PC-9 (cell line): Measurements from ENCODE around the gene CHML. TPM values are rescaled to one million over a fixed set of nuclear protein-coding genes. Genes with fewer than 3 reads are reported as not detected.

Source experiments
- Bru-seq: library from RNA; stranded (reverse); fragments of 400-500 nt; gene quantifications from one replicate; lab custom pipeline; 2021; lab: Mats Ljungman, UMichigan
- BruChase-seq, 2 experiments: library from RNA; stranded (reverse); fragments of 400-500 nt; gene quantifications; one replicate each; lab custom pipeline; 2021; lab: Mats Ljungman, UMichigan
- BruUV-seq: library from RNA; stranded (reverse); fragments of 400-500 nt; replicated peaks from 2 replicates; lab custom pipeline; 2021; lab: Mats Ljungman, UMichigan
- CTCF ChIA-PET: fragments of 300-600 bp; sonication (Branson Sonifier 250); formaldehyde crosslinking; loops from one replicate; lab custom pipeline; 2022; ENCODE audit warnings: antibody characterized with exemption; lab: Charles Lee
- POLR2A ChIA-PET: fragments of 300-600 bp; sonication (Branson Sonifier 250); formaldehyde crosslinking; loops from one replicate; lab custom pipeline; 2022; ENCODE audit warnings: antibody characterized with exemption; ENCODE audit not compliant: unreplicated experiment; lab: Charles Lee
- DNase-seq, 2 experiments: peaks; one replicate each; pipeline versions ENCODE4 v3.0.0 to v3.0.0-alpha.2; 2015 to 2022; ENCODE audit warnings: mixed read lengths in 1 of 2
- H2AFZ ChIP-seq: fragments of 200-600 bp; sonication (generic); 2 replicates; pipeline ENCODE4 v1.8.1; 2017; ENCODE audit warnings: antibody characterized with exemption
- H3F3A ChIP-seq: fragments of 200-600 bp; sonication (generic); 2 replicates; pipeline ENCODE4 v1.8.1; 2017; ENCODE audit warnings: antibody characterized with exemption, mild to moderate bottlenecking, low read depth; ENCODE audit not compliant: insufficient read depth
- H3K27ac ChIP-seq: fragments of 200-600 bp; sonication (generic); 2 replicates; pipeline ENCODE4 v1.6.1; 2016; ENCODE audit warnings: mixed run types
- H3K27me3 ChIP-seq: fragments of 200-600 bp; sonication (generic); 2 replicates; pipeline ENCODE4 v1.6.1; 2016; ENCODE audit warnings: low read depth, mixed run types; ENCODE audit not compliant: insufficient read depth
- H3K36me3 ChIP-seq: fragments of 200-600 bp; sonication (generic); 2 replicates; pipeline ENCODE4 v1.6.1; 2016; ENCODE audit warnings: low read depth, mixed run types
- H3K4me1 ChIP-seq: fragments of 200-600 bp; sonication (generic); replicated peaks from 2 replicates; pipeline ENCODE4 v1.6.1; 2016; ENCODE audit warnings: mixed run types; ENCODE audit not compliant: insufficient read depth
- H3K4me2 ChIP-seq: fragments of 200-600 bp; sonication (generic); 2 replicates; pipeline ENCODE4 v1.6.1; 2017; ENCODE audit warnings: mixed run types
- H3K4me3 ChIP-seq: fragments of 200-600 bp; sonication (generic); 2 replicates; pipeline ENCODE4 v1.6.1; 2016; ENCODE audit warnings: mixed run types
- H3K79me2 ChIP-seq: fragments of 200-600 bp; sonication (generic); 2 replicates; pipeline ENCODE4 v1.6.1; 2017; ENCODE audit warnings: low read depth, mixed run types
- H3K9me2 ChIP-seq: fragments of 200-600 bp; sonication (generic); 2 replicates; pipeline ENCODE4 v1.8.1; 2017; ENCODE audit warnings: mild to moderate bottlenecking; ENCODE audit not compliant: insufficient read depth
- H3K9me3 ChIP-seq: fragments of 200-600 bp; sonication (generic); 2 replicates; pipeline ENCODE4 v1.8.1; 2016; ENCODE audit warnings: low read depth; ENCODE audit not compliant: insufficient read depth
- H4K20me1 ChIP-seq: fragments of 200-600 bp; sonication (generic); 2 replicates; pipeline ENCODE4 v1.8.1; 2017; ENCODE audit not compliant: insufficient read depth
- EZH2 ChIP-seq: fragments of 200-600 bp; sonication (generic); IDR thresholded peaks from 2 replicates; pipeline ENCODE4 v1.8.0; 2017; ENCODE audit warnings: antibody characterized with exemption, low read depth
- intact Hi-C: fragments of 100-400 bp; cut with micrococcal nuclease; formaldehyde crosslinking; loops from one replicate; pipeline ENCODE4 v1.10.0; 2022; ENCODE audit not compliant: unreplicated experiment
- long read RNA-seq: library from polyadenylated mRNA; stranded (forward); transcript quantifications from one replicate; pipeline ENCODE4 v2.0.0, GENCODE V29; 2022
- total RNA-seq: library from RNA; stranded (reverse); gene quantifications from 2 replicates; pipeline ENCODE4 v1.2.3, GENCODE V29; 2021
- TF ChIP-seq, protein P1 (sequence below): fragments of 200-600 bp; sonication (generic); conservative IDR thresholded peaks from 2 replicates; pipeline ENCODE4 v1.6.1; 2017; ENCODE audit warnings: mixed run types, antibody characterized with exemption, mild to moderate bottlenecking, moderate library complexity

The CHML gene
- total RNA-seq (34.6 and 47.8 TPM in 2 replicates), Bru-seq, nascent RNA (percentile 98 among the genes with signal in this experiment), BruChase-seq, experiment 1, labeled RNA remaining after a 2-hour chase (percentile 99 among the genes with signal in this experiment), BruChase-seq, experiment 2, labeled RNA remaining after a 6-hour chase (percentile 99 among the genes with signal in this experiment)
- long read RNA-seq, full-length matches to known transcripts, result 8 of 10 reads
- long read RNA-seq, partial matches to known transcripts, result 0 of 10 reads
- long read RNA-seq, other reads (novel, unspliced or antisense), result 2 of 10 reads

DNA sequence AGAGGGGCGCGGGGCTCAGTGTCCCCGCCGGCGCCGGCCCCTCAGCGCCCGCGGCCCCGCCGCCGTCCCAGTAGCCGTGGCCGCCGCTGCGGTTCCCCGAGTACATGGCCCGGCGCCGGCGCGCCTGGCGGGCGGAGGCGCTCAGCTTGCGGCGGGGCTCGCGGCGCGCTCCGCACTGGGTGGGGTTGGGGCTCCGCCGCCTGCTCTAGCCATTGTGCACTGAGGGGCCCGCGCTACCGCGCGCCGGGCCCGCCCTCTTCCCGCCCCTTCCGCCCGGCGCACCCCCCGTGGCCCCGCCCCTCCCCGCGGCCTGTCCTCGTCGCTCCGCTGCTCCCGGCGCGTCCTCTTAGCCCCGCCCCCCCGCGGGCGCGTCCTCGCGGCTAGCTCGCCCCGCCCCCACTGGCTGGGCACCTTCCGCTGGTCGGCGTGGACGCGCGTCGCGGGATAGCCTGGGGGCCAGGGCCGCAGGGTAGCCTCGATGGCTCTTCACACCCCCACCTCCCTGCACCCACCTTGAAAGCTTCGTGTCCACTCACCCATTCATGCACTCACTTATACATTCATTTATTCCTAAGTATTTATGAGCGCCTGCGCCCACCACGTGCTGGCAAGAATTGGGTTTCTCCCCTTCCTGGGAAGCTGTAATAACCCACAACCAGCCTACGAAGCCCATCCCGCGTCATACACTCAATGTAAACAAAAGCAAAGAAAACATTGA lies at the start of gene CHML, which contains the start of gene OPN3:
Gene CHML, minus strand, starts transcription at position 221 of the 718 bp plus-strand sequence. CDS start 4,603 bp downstream, outside the sequence.
Gene OPN3, minus strand, starts transcription at position 221 of the 718 bp plus-strand sequence. Its CDS starts 115 bp downstream, at position 106.
- DNase-seq, result peak; percentile 70 to 93
- H3K4me2 ChIP-seq, result peak within 1 kb of the TSS; percentile 100
- no peaks in the 10 kb centered on the region for H4K20me1 ChIP-seq
- peaks cover 46% of the 10 kb centered on the region for H3K4me1 ChIP-seq
- H3K27ac ChIP-seq, result peak within 1 kb of the TSS; percentile 86
- H3K79me2 ChIP-seq, result peaks cover 42% of the 10 kb centered on the region
- POLR2A ChIA-PET, result interaction anchor here (0.6 to 1.7 kb wide), 7 partner anchors 30 to 874 kb away, joined by 5 to 23 read pairs (median 13); no protein-coding TSS in a partner anchor
- no peaks in the 10 kb centered on the region for H3K27me3 ChIP-seq
- H3K9me3 ChIP-seq, result peaks cover 3% of the 10 kb centered on the region; the same call in 1 of the 2 replicates
- H2AFZ ChIP-seq, result peak within 1 kb of the TSS; percentile 84
- no peaks in the 10 kb centered on the region for H3K9me2 ChIP-seq
- peak within 1 kb of the TSS; percentile 78 for H3K4me3 ChIP-seq
- CTCF ChIA-PET, result interaction anchor here (0.5 to 0.7 kb wide), 2 partner anchors 123 to 154 kb away, joined by 3 to 8 read pairs; no protein-coding TSS in a partner anchor
- H3F3A ChIP-seq, result peaks cover 37% of the 10 kb centered on the region
- TF ChIP-seq EZH2, result no peak
- TF ChIP-seq, protein P1, sequence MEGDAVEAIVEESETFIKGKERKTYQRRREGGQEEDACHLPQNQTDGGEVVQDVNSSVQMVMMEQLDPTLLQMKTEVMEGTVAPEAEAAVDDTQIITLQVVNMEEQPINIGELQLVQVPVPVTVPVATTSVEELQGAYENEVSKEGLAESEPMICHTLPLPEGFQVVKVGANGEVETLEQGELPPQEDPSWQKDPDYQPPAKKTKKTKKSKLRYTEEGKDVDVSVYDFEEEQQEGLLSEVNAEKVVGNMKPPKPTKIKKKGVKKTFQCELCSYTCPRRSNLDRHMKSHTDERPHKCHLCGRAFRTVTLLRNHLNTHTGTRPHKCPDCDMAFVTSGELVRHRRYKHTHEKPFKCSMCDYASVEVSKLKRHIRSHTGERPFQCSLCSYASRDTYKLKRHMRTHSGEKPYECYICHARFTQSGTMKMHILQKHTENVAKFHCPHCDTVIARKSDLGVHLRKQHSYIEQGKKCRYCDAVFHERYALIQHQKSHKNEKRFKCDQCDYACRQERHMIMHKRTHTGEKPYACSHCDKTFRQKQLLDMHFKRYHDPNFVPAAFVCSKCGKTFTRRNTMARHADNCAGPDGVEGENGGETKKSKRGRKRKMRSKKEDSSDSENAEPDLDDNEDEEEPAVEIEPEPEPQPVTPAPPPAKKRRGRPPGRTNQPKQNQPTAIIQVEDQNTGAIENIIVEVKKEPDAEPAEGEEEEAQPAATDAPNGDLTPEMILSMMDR, result no peak
- intact Hi-C loops, result loop anchor here (1.0 to 2.0 kb wide), 3 partner anchors 67 to 364 kb away; no protein-coding TSS in a partner anchor
- peaks cover 20% of the 10 kb centered on the region for H3K36me3 ChIP-seq
- no TSS peak for BruUV-seq

GRCh38 chr1:241688940-241689368 lies 48.8 kb upstream of the CHML start:
- Histone ChIP-seq H3K4me3 (0 out of 2 replicates have a peak overlapping the region, but pooled peaks have one; percentile 12), H3K9me2 (no peaks in the 10 kb centered on the region), H3K36me3 (no peaks in the 10 kb centered on the region), H3K27me3 (no peaks in the 10 kb centered on the region), H3K4me1 (peaks cover 17% of the 10 kb centered on the region), H3K9me3 (no peaks in the 10 kb centered on the region; the same call in 1 of the 2 replicates), H2AFZ (peak overlapping the region; percentile 63), H3F3A (peaks cover 10% of the 10 kb centered on the region; the same call in 1 of the 2 replicates), H3K27ac (peak overlapping the region; percentile 71), H4K20me1 (no peaks in the 10 kb centered on the region), H3K4me2 (peak overlapping the region; percentile 43), H3K79me2 (no peaks in the 10 kb centered on the region)
- peak; percentile 34 to 84 for DNase-seq
- POLR2A ChIA-PET, result interaction anchor here (0.6 to 0.7 kb wide), 3 partner anchors 47 to 149 kb away, joined by 3 to 10 read pairs (median 5); no protein-coding TSS in a partner anchor
- intact Hi-C loops, result no loop called here
- no peak for TF ChIP-seq EZH2
- TF ChIP-seq, protein P1, result no peak
- CTCF ChIA-PET, result no interaction called here
- BruUV-seq, result no TSS peak

GRCh38 chr1:241684108-241684507 lies 43.9 kb upstream of the CHML start:
- H3K4me1 ChIP-seq, result peaks cover 12% of the 10 kb centered on the region
- H3K27me3 ChIP-seq, result no peaks in the 10 kb centered on the region
- H2AFZ ChIP-seq, result no peak overlapping the region
- H3K4me2 ChIP-seq, result no peak overlapping the region
- intact Hi-C loops, result no loop called here
- no peak for DNase-seq
- no peaks in the 10 kb centered on the region for H3K9me3 ChIP-seq
- no TSS peak for BruUV-seq
- no peaks in the 10 kb centered on the region for H3K79me2 ChIP-seq
- no peak overlapping the region for H3K4me3 ChIP-seq
- POLR2A ChIA-PET, result interaction anchor here (0.6 kb wide), 1 partner anchor 69 kb away, joined by 3 read pairs; no protein-coding TSS in a partner anchor
- CTCF ChIA-PET, result no interaction called here
- no peak overlapping the region for H3K27ac ChIP-seq
- H3K9me2 ChIP-seq, result no peaks in the 10 kb centered on the region; the same call in 1 of the 2 replicates
- TF ChIP-seq, protein P1, result no peak
- no peak for TF ChIP-seq EZH2
- peaks cover 7% of the 10 kb centered on the region; the same call in 1 of the 2 replicates for H3F3A ChIP-seq
- no peaks in the 10 kb centered on the region for H4K20me1 ChIP-seq
- H3K36me3 ChIP-seq, result no peaks in the 10 kb centered on the region
